SW 1271 (cell line): ENCODE measurements around the gene GRIN2D.

Experiments used
- DNase-seq, 2 experiments: peaks; one replicate each; lab custom pipeline; 2025; lab: John Stamatoyannopoulos, UW

GRIN2D gene

GRCh38 chr19:48442116-48443035 is 48.9 kb downstream of the GRIN2D start:
- no peak for DNase-seq

- no peak for DNase-seq
Measured at GRCh38 chr19:48443256-48443655, 49.8 kb downstream of the GRIN2D start.
